ENCODE measurements around the gene NUDT21. TPM values are rescaled to one million over a fixed set of nuclear protein-coding genes. Genes with fewer than 3 reads are reported as not detected.

NUDT21 gene
- total and polyA plus RNA-seq, 10 of the 15 experiments (the other 5 are each of a cell fraction or from before 2014, with no cell fraction given): 70.1 to 229 (median 127) TPM

- no peak for ATAC-seq
- no peaks in the 10 kb centered on the region; the same call in 1 of the 2 replicates for H4K20me1 ChIP-seq (ENCODE audit: control insufficient read depth, insufficient read depth)
- H3K9ac ChIP-seq (ENCODE audit: control insufficient read depth, insufficient read depth, low read length): no peak overlapping the region
- WGBS (ENCODE audit: insufficient coverage, insufficient replicate concordance, low lambda C conversion rate, missing lambda C conversion rate): 98% methylated on average over 6 of the region's 6 CpGs
- POLR2A ChIA-PET: interaction anchor here (0.6 kb wide), 1 partner anchor 31 kb away, joined by 3 read pairs; no protein-coding TSS in a partner anchor
- peaks cover 2 to 14% of the 10 kb centered on the region in 2 experiments for H3K36me3 ChIP-seq (ENCODE audit: control insufficient read depth in 2 of 2, insufficient read depth in 2 of 2, low read length in 1 of 2)
- H3K27ac ChIP-seq (ENCODE audit: control insufficient read depth, insufficient read depth): no peak overlapping the region
- H3K4me1 ChIP-seq (ENCODE audit: control insufficient read depth, insufficient read depth, low read length): peaks cover 3% of the 10 kb centered on the region; the same call in 1 of the 2 replicates
- SMC1A ChIA-PET (ENCODE audit: uncharacterized antibody, unreplicated experiment): no interaction called here
- no peak overlapping the region for H3K4me3 ChIP-seq
- no peak for DNase-seq (ENCODE audit: low read depth, low spot score)
- no TSS peak for BruUV-seq (replicated peaks)
- H3K9me3 ChIP-seq (replicated peaks; ENCODE audit: control insufficient read depth, insufficient read depth, low read length): no peaks in the 10 kb centered on the region
- H3K27me3 ChIP-seq (replicated peaks in 1 of 2; ENCODE audit: control insufficient read depth in 2 of 2, insufficient read depth in 2 of 2, low read length in 1 of 2): no peaks in the 10 kb centered on the region
- peaks cover 8% of the 10 kb centered on the region for H3K79me2 ChIP-seq (ENCODE audit: control insufficient read depth, insufficient read depth, low read length)
- CTCF ChIA-PET: interaction anchor here (0.6 kb wide), 1 partner anchor 244 kb away, joined by 3 read pairs; no protein-coding TSS in a partner anchor
- no peak for FAIRE-seq
- no peak for TF ChIP-seq NFYB (IDR thresholded peaks at IDR 0.05; ENCODE audit: insufficient read depth, low read depth, low read length)
- no peak for TF ChIP-seq IRF4 (IDR thresholded peaks at IDR 0.05; ENCODE audit: low read depth, low read length)
- TF ChIP-seq MXI1 (IDR thresholded peaks at IDR 0.05; ENCODE audit: low read depth, low read length): no peak
- TF ChIP-seq CEBPZ (IDR thresholded peaks at IDR 0.05; ENCODE audit: low read depth, low read length): no peak
- TF ChIP-seq RB1 (IDR thresholded peaks at IDR 0.05; ENCODE audit: borderline replicate concordance): no peak
- TF ChIP-seq NFYA (IDR thresholded peaks at IDR 0.05; ENCODE audit: borderline replicate concordance, low read depth, low read length): no peak
- no peak for TF ChIP-seq PAX5 (IDR thresholded peaks at IDR 0.05; ENCODE audit: borderline replicate concordance, low read depth, low read length)
- TF ChIP-seq CTCF (IDR thresholded peaks at IDR 0.05 in 2 of 3, conservative IDR thresholded peaks at IDR 0.05 in 1 of 3; ENCODE audit: control insufficient read depth in 2 of 3, extremely low read depth in 1 of 3, insufficient read depth in 1 of 3, low read depth in 3 of 3, low read length in 3 of 3): no peak
- H2AFZ ChIP-seq (ENCODE audit: control insufficient read depth, low read depth, low read length): no peak overlapping the region
- in situ Hi-C loops (cut with MboI): no loop called here
- RAD21 ChIA-PET (ENCODE audit: unreplicated experiment): no interaction called here
- intact Hi-C loops (cut with micrococcal nuclease; ENCODE audit: unreplicated experiment): no loop called here
- H3K4me2 ChIP-seq (ENCODE audit: control insufficient read depth, insufficient read depth): no peak overlapping the region
These were observed 6.9 kb upstream of the NUDT21 start for GRCh38 chr16:56457927-56458470.

Measured in GM12878 (cell line).